Omental fat pad (tissue), 4 donors: ENCODE measurements around the gene NUP210L. TPM values are rescaled to one million over a fixed set of nuclear protein-coding genes. Genes with fewer than 3 reads are reported as not detected.

Experiments
- ATAC-seq: fragments of 150-250 bp; one replicate; pipeline ENCODE4 v1.9.1; 2016; ENCODE audit warnings: mild to moderate bottlenecking, moderate library complexity; ENCODE audit not compliant: low FRiP score
- DNase-seq: peaks from one replicate; pipeline ENCODE4 v3.0.0-alpha.2; 2019; ENCODE audit warnings: low spot score
- CTCF ChIP-seq, 3 donors: fragments of 450-650 bp; IDR thresholded peaks; one replicate each; pipeline ENCODE4 v1.5.1; 2016 to 2017; ENCODE audit warnings: antibody characterized with exemption in 3 of 3, mild to moderate bottlenecking in 3 of 3, moderate library complexity in 2 of 3
- total RNA-seq, 4 donors: library from RNA; depleted of rRNA; stranded (reverse); fragments of >200 nt; gene quantifications; one replicate each; pipeline ENCODE4 v1.1.0, GENCODE V29; 2016

The NUP210L gene
- total RNA-seq, 4 donors from 2014 or later = 0.06 to 0.12 (median 0.09) TPM; not detected in 1

DNA sequence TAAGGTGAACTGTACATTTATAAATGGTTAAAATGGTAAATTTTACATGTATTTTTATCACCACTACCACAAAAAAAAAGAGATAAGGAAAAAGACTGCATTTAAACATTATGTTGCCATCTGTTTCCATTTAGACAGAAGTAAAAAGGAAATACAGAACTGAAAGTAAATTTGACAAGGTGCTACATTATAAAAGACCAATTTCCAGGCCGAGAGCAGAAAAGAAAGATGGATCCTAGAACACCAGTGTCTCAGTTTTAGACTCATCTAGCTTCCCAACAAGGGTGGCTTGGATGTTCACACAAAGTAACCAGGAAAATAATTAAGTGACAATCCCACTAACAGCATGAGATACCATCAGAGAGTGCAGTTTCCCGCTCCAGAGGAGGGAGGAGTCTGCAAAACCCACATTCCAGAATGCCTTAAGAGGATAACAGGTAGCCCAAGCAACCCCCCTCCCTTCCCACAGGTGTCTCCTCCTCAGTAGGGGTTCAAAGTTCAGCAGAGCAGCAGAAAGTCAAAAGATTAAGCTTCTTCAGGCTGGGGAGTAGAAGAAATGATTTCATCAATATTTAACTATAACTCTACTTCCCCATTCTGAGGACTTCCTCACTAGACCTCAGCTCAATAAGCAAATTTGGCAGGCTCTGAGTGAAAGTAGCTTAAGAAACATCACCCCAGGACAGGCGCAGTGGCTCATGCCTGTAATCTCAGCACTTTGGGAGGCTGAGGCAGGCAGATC, 25.2 kb upstream of the NUP210L start:
- DNase-seq = no peak
- ATAC-seq = no peak
- TF ChIP-seq CTCF (IDR thresholded peaks at IDR 0.05) = no peak

- DNase-seq (no peak), ATAC-seq (no peak)
- TF ChIP-seq CTCF (IDR thresholded peaks at IDR 0.05) = no peak
Observed at GRCh38 chr1:154178911-154179811, 24.3 kb upstream of the NUP210L start.

DNA sequence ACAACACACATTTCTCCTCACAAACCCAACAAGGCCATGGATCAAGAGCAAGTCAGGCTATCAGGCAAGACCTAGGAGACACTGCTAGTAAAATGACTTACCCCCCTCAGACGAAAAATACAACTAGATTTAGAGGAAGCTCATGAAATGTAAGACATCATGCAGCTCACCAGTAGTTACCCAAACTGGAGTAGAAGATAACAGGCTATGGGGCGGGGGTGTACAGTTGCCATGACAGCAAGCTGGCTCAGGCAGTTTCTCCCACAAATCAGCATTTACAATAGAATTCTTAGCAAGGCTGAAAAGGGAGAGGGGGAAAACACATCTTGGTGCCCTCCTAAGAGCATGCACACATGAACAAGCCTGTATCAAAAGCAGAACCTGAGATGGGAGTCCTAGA, 23.1 kb upstream of the NUP210L start:
- DNase-seq (no peak), ATAC-seq (no peak)
- TF ChIP-seq CTCF (IDR thresholded peaks at IDR 0.05) = no peak

DNA sequence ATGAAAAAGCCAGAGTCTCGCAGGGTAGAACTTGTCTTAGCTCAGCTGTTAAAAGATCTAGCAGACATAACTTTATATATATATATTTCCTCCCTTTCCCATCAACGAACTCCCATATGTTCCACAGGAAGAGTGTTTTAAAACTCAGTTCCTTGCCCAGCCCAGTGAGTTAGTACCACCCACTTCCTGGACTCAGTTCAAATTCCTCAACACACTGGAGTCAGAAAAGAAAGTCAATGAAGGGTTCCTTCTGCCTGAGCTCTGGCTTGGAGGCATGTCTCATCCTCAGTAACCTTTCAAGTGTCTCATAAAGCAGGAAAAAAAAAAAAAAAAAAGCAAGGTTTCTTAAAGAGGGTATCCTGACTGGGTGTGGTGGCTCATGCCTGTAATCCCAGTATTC, 21.5 kb upstream of the NUP210L start:
- DNase-seq = no peak
- no peak for TF ChIP-seq CTCF (IDR thresholded peaks at IDR 0.05)
- ATAC-seq = peak; percentile 62

GRCh38 chr1:154174654-154175053, 19.8 kb upstream of the NUP210L start:
- DNase-seq (no peak), ATAC-seq (no peak)
- TF ChIP-seq CTCF (IDR thresholded peaks at IDR 0.05) = no peak

- DNase-seq (no peak), ATAC-seq (no peak)
- TF ChIP-seq CTCF (IDR thresholded peaks at IDR 0.05) = no peak
Observed at GRCh38 chr1:154171880-154172279, 17.0 kb upstream of the NUP210L start.
